Ovary (tissue), 9 donors: ENCODE measurements around the gene PCID2. TPM values are rescaled to one million over a fixed set of nuclear protein-coding genes. Genes with fewer than 3 reads are reported as not detected.

Experiments
- DNase-seq, 5 donors: peaks; one replicate each; pipeline ENCODE4 v3.0.0-alpha.2; 2019 to 2020
- H3K27ac ChIP-seq, 2 donors: fragments of 200-600 bp; one replicate each; pipeline versions ENCODE4 v1.5.1 to v1.8.0; 2019 to 2022
- H3K27me3 ChIP-seq: fragments of 200-600 bp; one replicate; pipeline ENCODE4 v1.8.0; 2022
- H3K36me3 ChIP-seq: fragments of 200-600 bp; sonication (generic); one replicate; pipeline ENCODE4 v1.5.1; 2019
- H3K4me1 ChIP-seq: one replicate; pipeline ENCODE4 v1.8.1; 2013; ENCODE audit warnings: mild to moderate bottlenecking, moderate library complexity; ENCODE audit not compliant: insufficient read depth
- H3K4me3 ChIP-seq: fragments of 200-600 bp; sonication (generic); one replicate; pipeline ENCODE4 v1.5.1; 2017
- H3K9me3 ChIP-seq, 2 donors: fragments of 200-600 bp in 1 of 2; sonication (generic) in 1 of 2; one replicate each; pipeline versions ENCODE4 v1.5.1 to v1.8.1; 2013 to 2019; ENCODE audit warnings: mild to moderate bottlenecking in 1 of 2, moderate library complexity in 1 of 2
- CTCF ChIP-seq, 3 donors: fragments of 450-650 bp in 2 of 3; fragments of 200-600 bp in 1 of 3; IDR thresholded peaks; one replicate each; pipeline versions ENCODE4 v1.5.1 to v1.8.0; 2016 to 2022; ENCODE audit warnings: antibody characterized with exemption in 3 of 3, mild to moderate bottlenecking in 1 of 3
- EP300 ChIP-seq: sonication (generic); formaldehyde crosslinking; IDR thresholded peaks from one replicate; pipeline ENCODE4 v1.6.1; 2017; ENCODE audit warnings: antibody characterized with exemption
- POLR2A ChIP-seq: fragments of 450-650 bp; IDR thresholded peaks from one replicate; pipeline ENCODE4 v1.6.1; 2017; ENCODE audit warnings: antibody characterized with exemption, mild to moderate bottlenecking, moderate library complexity
- WGBS, 3 donors: extraction: QIAGEN DNeasy Blood & Tissue Kit in 1 of 3; methylation state at CpG; one replicate each; pipeline versions ENCODE4 v1.1.5 to v1.1.7; 2013 to 2017; 5-methylcytosine and 5-hydroxymethylcytosine counted together
- intact Hi-C, 4 donors: fragments of 100-400 bp; cut with DNase I; formaldehyde crosslinking; loops; one replicate each; pipeline versions ENCODE4 v1.11.0 to v1.15.1; 2022 to 2023
- polyA plus RNA-seq, 2 donors: library from polyadenylated mRNA; stranded (reverse); fragments of 200-250 nt in 1 of 2; fragments of 350-450 nt in 1 of 2; fragmentation: Illumina TruSeq in 1 of 2; extraction: RNeasy Lipid Tissue Mini Kit (QIAGEN cat#74804) in 1 of 2; gene quantifications; one replicate each; pipeline ENCODE4 v1.2.3, GENCODE V29; 2013 to 2014
- total RNA-seq, 7 donors: library from RNA; depleted of rRNA in 2 of 7; stranded (reverse); fragments of >200 nt in 2 of 7; fragmentation: NEBNext Ultra II Directional in 3 of 7; extraction: Animal tissue kit (Norgen Biotek cat#: 25700) in 3 of 7; gene quantifications; one replicate each; pipeline versions ENCODE4 v1.1.0 to v1.2.4, GENCODE V29; 2016 to 2023
- donor health status: DM: no; HTN: no; CAD: no; lungs with moderate emphysema.
- donor health status: DM: no; HTN: no; CAD: no.
- donor health status: Bipolar disorder and iron deficiency.
- donor health status: DM: yes; HTN: yes; CAD: no.
- donor health status: DM: no; HTN: no; CAD: no.
- donor health status: DM: yes; HTN: yes; CAD: no.

The PCID2 gene
- total and polyA plus RNA-seq, 9 donors: 43.5 to 56.2 (median 53.5) TPM

GRCh38 chr13:113145911-113146598 is 62.4 kb downstream of the PCID2 start:
- Histone ChIP-seq H3K27ac (no peak overlapping the region), H3K27me3 (no peaks in the 10 kb centered on the region), H3K4me3 (no peak overlapping the region), H3K9me3 (no peaks in the 10 kb centered on the region), H3K36me3 (no peaks in the 10 kb centered on the region), H3K4me1 (no peaks in the 10 kb centered on the region)
- no peak for TF ChIP-seq EP300
- TF ChIP-seq CTCF (IDR thresholded peaks at IDR 0.05): no peak
- no peak for TF ChIP-seq POLR2A
- intact Hi-C loops: no loop called here
- peak in 1 of 5 donors; percentile 6 for DNase-seq
- 90 to 92% (median 92%) methylated on average over 15 of the region's 15 CpGs for WGBS, 3 donors

- WGBS, 3 donors: 90 to 92% (median 91%) methylated on average over 12 of the region's 12 CpGs
These were observed 63.0 kb downstream of the PCID2 start for GRCh38 chr13:113145496-113145895.

DNA sequence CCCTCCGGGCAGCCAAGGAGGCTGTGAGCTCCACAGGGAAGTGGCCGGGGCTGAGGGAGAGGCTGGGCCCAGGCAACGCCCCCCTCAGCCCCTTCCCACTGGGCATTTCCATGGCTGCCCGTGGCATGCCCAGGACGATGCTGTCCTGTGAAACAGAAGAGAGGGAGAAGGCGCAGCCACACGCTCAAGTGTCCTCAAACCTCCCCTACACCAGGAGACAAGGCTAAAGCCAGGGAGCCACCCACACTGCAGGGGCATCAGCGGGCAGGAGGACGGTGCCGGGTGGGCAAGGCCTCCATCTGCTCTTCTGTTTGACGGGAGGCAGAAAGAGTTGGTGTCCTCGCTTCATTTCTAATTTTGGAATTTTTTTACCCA is 64.2 kb downstream of the PCID2 start:
- DNase-seq: no peak
- WGBS, 3 donors: 88 to 91% (median 91%) methylated on average over 12 of the region's 12 CpGs
- Histone ChIP-seq H3K9me3 (no peaks in the 10 kb centered on the region), H3K27ac (no peak overlapping the region), H3K27me3 (no peaks in the 10 kb centered on the region), H3K4me1 (no peaks in the 10 kb centered on the region), H3K4me3 (no peak overlapping the region), H3K36me3 (no peaks in the 10 kb centered on the region)
- TF ChIP-seq CTCF (IDR thresholded peaks at IDR 0.05) (no peak), POLR2A (no peak)
- intact Hi-C loops: no loop called here

More at GRCh38 chr13:113145496-113145895, 63.0 kb downstream of the PCID2 start:
- Histone ChIP-seq H3K36me3 (no peaks in the 10 kb centered on the region), H3K4me1 (no peaks in the 10 kb centered on the region), H3K27me3 (no peaks in the 10 kb centered on the region), H3K27ac (no peak overlapping the region), H3K4me3 (no peak overlapping the region), H3K9me3 (no peaks in the 10 kb centered on the region)
- no peak for DNase-seq
- TF ChIP-seq EP300: no peak
- no peak for TF ChIP-seq CTCF (IDR thresholded peaks at IDR 0.05)
- TF ChIP-seq POLR2A: no peak
- intact Hi-C loops: no loop called here

- TF ChIP-seq POLR2A: no peak
- no peak for TF ChIP-seq EP300
- TF ChIP-seq CTCF (IDR thresholded peaks at IDR 0.05): no peak
- no peaks in the 10 kb centered on the region for H3K36me3 ChIP-seq
- no peaks in the 10 kb centered on the region for H3K9me3 ChIP-seq
- peak in 1 of 5 donors; percentile 11 for DNase-seq
- no peaks in the 10 kb centered on the region for H3K27me3 ChIP-seq
- no peak overlapping the region for H3K4me3 ChIP-seq
- H3K27ac ChIP-seq: no peak overlapping the region
- 85 to 90% (median 88%) methylated on average over 38 to 39 of the region's 39 CpGs for WGBS, 3 donors
- peaks cover 1% of the 10 kb centered on the region for H3K4me1 ChIP-seq
- intact Hi-C loops: no loop called here
These were observed 64.8 kb downstream of the PCID2 start for GRCh38 chr13:113143466-113144254.
